B cell (primary cell): ENCODE results near the gene SHQ1.

ENCODE experiments used
- CTCF ChIP-seq: fragments of 200-600 bp; IDR thresholded peaks from one replicate; pipeline ENCODE4 v1.8.0; 2022; ENCODE audit warnings: antibody characterized with exemption, mild to moderate bottlenecking
- EZH2 ChIP-seq: IDR thresholded peaks from 2 replicates; pipeline ENCODE4 v1.6.1; 2012; ENCODE audit warnings: borderline replicate concordance, low read depth, mild to moderate bottlenecking, moderate library complexity, low read length; ENCODE audit not compliant: insufficient read depth, poor library complexity, severe bottlenecking

- no peak for TF ChIP-seq CTCF
- no peak for TF ChIP-seq EZH2
Measured at GRCh38 chr3:72848703-72849081, 447 bp upstream of the SHQ1 start.
